Measurements from ENCODE around the gene TOLLIP.

The TOLLIP gene

DNA sequence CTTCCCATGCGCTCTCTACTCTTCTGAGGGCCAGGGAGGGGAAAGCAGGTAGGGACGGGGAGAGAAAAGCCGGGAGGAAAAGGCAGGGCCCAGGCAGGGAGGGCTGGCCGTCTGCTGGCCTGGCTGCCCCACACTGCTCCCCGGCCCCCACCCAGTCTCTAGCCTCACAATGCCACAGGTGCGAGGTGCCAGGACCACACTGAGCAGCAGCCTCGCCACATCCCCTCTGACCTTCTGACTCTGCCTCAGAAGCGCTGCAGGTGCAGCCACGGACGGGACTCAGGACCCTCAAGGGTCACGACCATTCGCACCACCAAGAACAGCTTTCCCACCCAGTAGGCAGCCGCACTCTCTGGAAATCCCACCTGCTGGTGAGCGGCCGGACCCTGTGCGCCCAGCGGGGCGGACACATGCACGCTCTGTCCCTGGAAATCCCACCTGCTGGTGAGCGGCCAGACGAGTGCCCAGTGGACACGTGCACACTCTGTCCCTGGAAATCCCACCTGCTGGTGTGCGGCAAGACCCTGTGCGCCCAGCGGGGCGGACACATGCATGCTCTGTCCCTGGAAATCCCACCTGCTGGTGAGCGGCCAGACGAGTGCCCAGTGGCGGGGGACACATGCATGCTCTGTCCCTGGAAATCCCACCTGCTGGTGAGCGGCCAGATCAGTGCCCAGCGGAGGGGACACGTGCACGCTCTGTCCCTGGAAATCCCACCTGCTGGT lies 20.1 kb downstream of the TOLLIP start:
- DNase-seq (ENCODE audit: low spot score in 2 of 2) (no peak), ATAC-seq (no peak)
- Mint-ChIP-seq H3K4me1 (peaks cover 11% of the 10 kb centered on the region), H3K4me3 (no peak overlapping the region), H3K27ac (no peak overlapping the region), H3K9me3 (no peaks in the 10 kb centered on the region), H3K36me3 (peaks cover 48% of the 10 kb centered on the region)

DNA sequence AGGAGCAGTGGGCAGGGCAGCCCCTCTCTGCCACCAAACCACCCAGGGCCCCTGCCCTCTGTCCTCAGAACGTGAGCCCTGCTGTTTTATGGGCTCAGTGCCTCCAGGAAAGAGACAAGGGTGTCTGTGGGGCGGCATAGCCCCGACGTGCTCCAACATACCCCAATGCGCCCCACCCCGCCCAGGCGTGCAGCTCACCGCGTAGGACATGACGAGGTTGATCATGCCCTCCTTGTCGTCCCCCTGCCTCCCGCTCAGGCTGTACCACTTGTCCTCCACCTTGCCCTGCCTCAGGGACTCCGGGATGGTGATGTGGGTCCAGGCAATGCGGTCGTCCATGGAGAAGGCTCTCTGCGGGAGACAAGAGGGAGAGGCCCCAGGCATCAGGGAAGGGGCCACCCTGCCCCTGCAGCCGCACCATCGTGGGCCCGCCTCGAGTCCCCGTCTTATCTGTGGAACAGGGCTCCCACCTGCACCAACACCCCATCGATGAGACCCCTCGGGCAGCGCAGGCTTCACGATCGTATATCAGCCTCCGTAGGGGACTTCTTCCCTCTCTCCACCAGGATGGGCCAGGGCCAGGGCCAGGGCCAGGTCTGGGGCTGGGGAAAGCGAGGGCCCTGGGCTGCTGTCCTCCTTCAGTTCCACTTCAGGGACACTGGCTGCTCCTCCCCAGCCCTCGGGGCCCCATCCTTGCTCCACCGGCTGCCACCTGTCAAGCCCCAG lies 20.8 kb downstream of the TOLLIP start:
- Mint-ChIP-seq H3K36me3 (peaks cover 48% of the 10 kb centered on the region), H3K4me3 (no peak overlapping the region), H3K4me1 (peaks cover 11% of the 10 kb centered on the region), H3K9me3 (no peaks in the 10 kb centered on the region), H3K27ac (peak overlapping the region; percentile 40)
- ATAC-seq (no peak), DNase-seq (ENCODE audit: low spot score in 2 of 2) (no peak)

DNA sequence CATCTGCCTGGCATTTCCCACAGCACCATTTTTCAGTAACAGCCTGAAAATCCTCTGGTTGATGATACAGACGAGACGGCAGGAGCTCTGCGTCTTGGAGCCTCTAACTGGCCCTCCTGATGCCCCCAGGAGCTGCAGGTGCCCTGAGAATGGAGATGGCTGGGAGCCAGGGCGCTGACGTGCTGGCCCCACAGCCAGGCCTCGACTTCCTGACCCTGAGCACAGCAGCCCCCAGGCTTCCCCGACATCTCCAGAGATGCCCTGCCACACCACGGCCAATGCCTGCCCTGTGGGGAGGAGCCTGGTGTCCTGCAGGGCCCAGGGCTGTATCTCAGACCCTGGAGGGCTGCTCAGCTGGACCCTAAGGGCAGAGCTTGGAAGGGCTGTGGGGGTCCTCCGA lies 21.5 kb downstream of the TOLLIP start:
- Mint-ChIP-seq H3K4me3 (no peak overlapping the region), H3K4me1 (peaks cover 11% of the 10 kb centered on the region), H3K27ac (peak overlapping the region; percentile 40), H3K9me3 (no peaks in the 10 kb centered on the region), H3K36me3 (peaks cover 48% of the 10 kb centered on the region)
- no peak for DNase-seq (ENCODE audit: low spot score in 2 of 2)
- no peak for ATAC-seq

DNA sequence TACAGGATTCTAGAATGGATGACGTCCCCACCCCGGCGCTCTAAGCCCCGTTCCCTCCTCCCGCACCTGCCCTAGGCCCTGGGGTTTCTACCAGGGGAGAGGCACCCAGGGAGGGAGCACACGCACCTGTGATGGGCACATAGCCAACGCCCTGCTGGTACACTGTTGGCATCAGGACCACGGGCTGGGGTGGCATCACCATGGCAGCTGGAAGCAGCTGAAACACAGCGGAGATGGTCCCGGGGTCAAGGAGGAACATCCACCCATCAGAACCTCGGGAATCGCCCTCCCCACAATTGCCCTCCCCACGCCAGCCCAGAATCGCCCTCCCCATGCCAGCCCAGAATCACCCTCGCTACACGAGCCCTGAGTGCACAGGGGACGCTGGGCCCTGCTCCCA lies 23.6 kb downstream of the TOLLIP start:
- Mint-ChIP-seq H3K4me3 (no peak overlapping the region), H3K27ac (no peak overlapping the region), H3K4me1 (no peaks in the 10 kb centered on the region), H3K36me3 (peaks cover 49% of the 10 kb centered on the region), H3K9me3 (no peaks in the 10 kb centered on the region)
- ATAC-seq (no peak), DNase-seq (ENCODE audit: low spot score in 2 of 2) (no peak)

DNA sequence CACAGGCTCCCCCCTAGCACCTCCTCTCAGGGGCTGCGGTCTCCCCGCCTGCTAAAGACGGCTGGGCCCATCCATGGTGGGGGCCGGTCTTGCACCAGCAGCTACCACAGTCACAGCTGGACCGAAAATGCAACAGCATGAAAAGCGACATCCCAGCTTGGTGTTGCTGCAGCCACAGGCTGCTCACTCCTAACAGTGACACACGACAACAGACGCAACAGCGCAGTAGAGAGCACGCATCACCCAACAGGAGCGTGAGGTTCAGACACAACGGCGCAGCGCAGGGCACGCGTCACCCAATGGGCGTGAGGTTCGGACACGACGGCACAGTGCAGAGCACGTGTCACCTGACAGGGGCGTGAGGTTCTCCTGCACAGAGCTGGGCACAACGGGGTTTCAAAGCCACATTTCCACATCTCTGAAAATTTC lies 24.1 kb downstream of the TOLLIP start:
- DNase-seq (ENCODE audit: low spot score in 2 of 2): no peak
- Mint-ChIP-seq H3K27ac (no peak overlapping the region), H3K4me1 (no peaks in the 10 kb centered on the region), H3K9me3 (no peaks in the 10 kb centered on the region), H3K4me3 (no peak overlapping the region), H3K36me3 (peaks cover 50% of the 10 kb centered on the region)
- no peak for ATAC-seq

DNA sequence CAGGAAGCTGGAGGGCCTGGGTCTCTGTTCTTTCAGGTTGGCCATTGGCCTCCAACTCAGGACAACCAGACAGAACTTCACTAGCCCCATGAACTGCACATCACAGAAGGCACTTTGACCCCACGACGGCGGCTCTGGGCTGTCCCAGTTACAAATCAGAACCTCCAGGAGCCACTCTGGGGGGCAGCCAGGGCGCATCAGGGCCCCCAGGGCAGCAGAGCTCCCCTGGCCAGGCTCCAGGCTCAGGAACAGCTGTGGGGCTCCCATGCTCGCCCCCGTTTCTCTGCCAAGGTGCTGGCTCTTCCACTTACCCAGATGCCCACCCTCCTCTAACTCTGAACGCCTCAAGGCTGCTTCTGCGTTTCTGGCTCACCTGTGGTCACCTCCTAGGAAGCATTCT lies 25.5 kb downstream of the TOLLIP start:
- DNase-seq (ENCODE audit: low spot score in 2 of 2) (no peak), ATAC-seq (no peak)
- H3K4me1 Mint-ChIP-seq: no peaks in the 10 kb centered on the region
- no peaks in the 10 kb centered on the region for H3K9me3 Mint-ChIP-seq
- no peak overlapping the region for H3K4me3 Mint-ChIP-seq
- H3K36me3 Mint-ChIP-seq: peaks cover 55% of the 10 kb centered on the region
- H3K27ac Mint-ChIP-seq: no peak overlapping the region

DNA sequence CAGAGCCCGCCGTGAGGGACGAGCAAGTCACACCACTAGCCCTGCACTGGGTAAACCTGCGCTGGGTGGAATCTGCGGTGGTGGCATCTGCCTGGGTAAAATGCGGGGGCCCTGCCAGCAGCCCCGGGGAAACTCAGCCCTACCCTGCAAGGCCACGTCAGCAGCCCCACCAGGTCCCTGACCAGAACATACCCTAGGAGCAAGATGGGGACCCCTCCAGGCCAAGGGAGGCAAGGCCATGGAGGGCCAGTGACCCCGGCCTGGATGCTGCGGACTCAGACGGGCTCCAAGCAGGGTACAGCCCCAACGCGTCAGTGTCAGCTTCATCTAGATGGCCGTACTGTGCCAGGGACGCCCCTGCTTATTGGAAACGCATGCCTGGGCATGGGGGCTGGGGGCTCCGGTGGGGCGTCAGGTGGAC lies 26.3 kb downstream of the TOLLIP start:
- H3K9me3 Mint-ChIP-seq: no peaks in the 10 kb centered on the region
- no peak overlapping the region for H3K4me3 Mint-ChIP-seq
- no peak for ATAC-seq
- H3K36me3 Mint-ChIP-seq: peaks cover 50% of the 10 kb centered on the region
- H3K27ac Mint-ChIP-seq: no peak overlapping the region
- no peaks in the 10 kb centered on the region for H3K4me1 Mint-ChIP-seq
- DNase-seq (ENCODE audit: low spot score in 2 of 2): no peak

DNA sequence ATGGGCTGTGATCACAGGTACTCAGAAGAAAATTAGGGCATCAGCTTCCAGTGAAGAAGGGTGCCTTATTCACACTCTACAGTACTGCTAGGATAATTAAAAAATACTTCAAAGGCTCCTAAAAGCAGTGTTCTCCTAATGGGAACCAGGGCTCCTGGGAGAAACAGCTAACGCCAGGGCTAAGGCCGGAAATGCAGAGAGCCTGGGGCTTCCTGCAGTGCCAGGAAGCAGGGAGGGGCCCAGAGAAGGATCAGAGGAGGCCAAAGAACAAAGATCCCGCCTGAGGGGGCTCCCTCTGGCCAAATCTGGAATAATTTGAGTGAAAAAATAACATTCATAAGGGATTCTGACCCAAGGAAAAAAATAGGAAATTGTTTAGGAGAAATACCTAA lies 27.5 kb downstream of the TOLLIP start:
- DNase-seq (ENCODE audit: low spot score in 2 of 2): no peak
- no peaks in the 10 kb centered on the region for H3K4me1 Mint-ChIP-seq
- H3K27ac Mint-ChIP-seq: no peak overlapping the region
- no peak overlapping the region for H3K4me3 Mint-ChIP-seq
- ATAC-seq: no peak
- no peaks in the 10 kb centered on the region for H3K9me3 Mint-ChIP-seq
- H3K36me3 Mint-ChIP-seq: peaks cover 59% of the 10 kb centered on the region

DNA sequence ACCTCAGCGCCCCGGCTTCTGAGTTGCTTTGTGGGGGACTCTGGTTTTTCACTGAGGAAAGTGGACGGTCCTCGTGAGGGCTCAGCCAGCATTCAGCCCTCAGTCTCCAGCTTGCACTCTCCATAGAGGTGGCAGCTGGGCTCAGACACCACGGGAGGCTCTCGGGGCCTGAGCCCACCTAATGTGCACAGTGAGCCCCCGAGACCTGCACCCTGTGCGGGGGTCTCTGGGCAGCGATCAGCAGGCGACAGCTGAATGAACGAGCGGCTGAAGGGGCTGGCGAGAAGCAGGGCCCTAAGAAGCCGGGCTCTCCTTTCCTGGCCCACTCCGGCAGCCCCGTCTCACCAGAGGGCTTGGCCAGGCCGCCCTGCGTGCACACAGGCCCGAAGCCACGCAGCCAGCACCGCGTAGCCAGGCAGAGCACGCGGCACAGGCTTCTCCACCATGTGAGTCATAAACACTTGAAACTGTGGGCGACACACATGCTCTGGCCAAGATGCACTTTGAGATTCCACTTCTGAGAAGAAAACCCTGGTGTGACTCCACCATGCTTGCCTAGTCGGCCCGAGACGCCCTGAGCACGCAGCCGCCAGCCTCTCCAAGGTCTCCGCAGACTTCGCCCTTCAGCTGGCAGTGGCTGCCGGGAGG lies 28.0 kb downstream of the TOLLIP start:
- no peak overlapping the region for H3K4me3 Mint-ChIP-seq
- H3K36me3 Mint-ChIP-seq: peaks cover 57% of the 10 kb centered on the region
- no peaks in the 10 kb centered on the region for H3K4me1 Mint-ChIP-seq

DNA sequence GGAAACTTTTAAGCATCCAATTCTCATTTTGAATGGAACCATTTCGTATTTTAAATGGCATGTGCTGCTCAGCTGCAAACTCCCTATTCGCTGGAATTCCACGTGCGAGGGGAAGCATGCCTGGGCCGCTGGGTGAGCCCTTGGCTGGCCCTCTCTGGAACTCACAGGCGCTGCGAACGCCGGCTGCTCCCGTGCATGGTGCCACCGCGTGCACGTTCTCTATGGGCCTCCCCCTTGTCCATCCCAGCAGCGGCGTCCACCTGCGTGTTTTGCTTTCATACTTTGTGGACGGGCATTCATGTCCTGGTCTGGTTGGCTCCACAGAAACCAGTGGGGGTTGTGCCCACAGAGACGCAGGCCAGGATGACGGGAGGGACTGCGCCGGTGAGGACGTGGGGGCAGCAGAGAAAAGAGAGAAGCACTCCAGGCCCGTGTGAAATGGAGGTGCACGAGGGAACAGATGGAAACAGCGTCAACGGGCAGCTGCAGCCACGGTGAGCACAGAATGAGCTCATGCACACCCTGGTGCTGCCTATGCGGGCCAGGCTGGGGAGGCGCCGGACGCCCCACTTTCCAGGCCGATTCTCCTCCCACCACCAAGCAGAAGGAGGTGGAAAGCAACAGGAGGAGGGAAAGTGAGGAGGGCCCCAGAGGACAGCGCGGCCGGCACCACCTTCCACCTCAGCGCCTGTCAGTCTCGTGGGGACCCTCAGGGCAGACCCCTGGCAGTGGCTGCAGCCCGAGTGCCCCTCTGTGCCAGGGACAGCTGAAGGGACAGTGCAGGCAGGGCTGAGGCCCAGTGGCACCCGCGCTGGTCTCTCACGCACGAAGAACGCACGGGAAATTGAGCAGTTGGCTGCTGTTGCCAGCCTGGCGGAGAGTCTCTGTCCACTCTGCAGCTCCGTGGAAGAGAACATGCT lies 29.1 kb downstream of the TOLLIP start:
- peaks cover 51% of the 10 kb centered on the region for H3K36me3 Mint-ChIP-seq
- H3K4me3 Mint-ChIP-seq: no peak overlapping the region
- DNase-seq (ENCODE audit: low spot score in 2 of 2): no peak
- no peaks in the 10 kb centered on the region for H3K9me3 Mint-ChIP-seq
- no peak overlapping the region for H3K27ac Mint-ChIP-seq
- no peak for ATAC-seq
- no peaks in the 10 kb centered on the region for H3K4me1 Mint-ChIP-seq

More for the DNA sequence above, 28.0 kb downstream of the TOLLIP start:
- DNase-seq (ENCODE audit: low spot score in 2 of 2) (no peak), ATAC-seq (no peak)
- no peaks in the 10 kb centered on the region for H3K9me3 Mint-ChIP-seq
- H3K27ac Mint-ChIP-seq: no peak overlapping the region

DNA sequence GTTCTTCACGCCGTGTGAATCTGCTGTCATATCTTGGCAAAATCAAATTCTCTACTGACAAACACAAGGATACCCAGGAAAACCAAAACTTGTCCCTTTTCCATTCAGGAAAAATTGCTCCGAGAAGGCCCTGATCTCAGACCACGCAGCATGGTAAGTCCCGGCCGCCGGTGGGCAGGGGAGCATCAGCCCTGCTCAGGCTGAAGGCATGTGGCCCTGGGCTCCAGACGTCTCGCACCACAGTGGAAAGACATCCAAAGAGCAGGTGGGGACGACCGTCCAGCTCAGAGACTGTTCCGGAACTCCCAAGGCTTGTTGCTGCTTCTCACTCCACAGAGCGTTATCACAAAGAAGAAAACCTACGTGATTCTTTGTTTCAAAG lies 29.8 kb downstream of the TOLLIP start:
- Mint-ChIP-seq H3K9me3 (no peaks in the 10 kb centered on the region), H3K4me3 (no peak overlapping the region), H3K36me3 (peaks cover 44% of the 10 kb centered on the region), H3K27ac (no peak overlapping the region), H3K4me1 (no peaks in the 10 kb centered on the region)
- no peak for DNase-seq (ENCODE audit: low spot score in 2 of 2)
- ATAC-seq: no peak

DNA sequence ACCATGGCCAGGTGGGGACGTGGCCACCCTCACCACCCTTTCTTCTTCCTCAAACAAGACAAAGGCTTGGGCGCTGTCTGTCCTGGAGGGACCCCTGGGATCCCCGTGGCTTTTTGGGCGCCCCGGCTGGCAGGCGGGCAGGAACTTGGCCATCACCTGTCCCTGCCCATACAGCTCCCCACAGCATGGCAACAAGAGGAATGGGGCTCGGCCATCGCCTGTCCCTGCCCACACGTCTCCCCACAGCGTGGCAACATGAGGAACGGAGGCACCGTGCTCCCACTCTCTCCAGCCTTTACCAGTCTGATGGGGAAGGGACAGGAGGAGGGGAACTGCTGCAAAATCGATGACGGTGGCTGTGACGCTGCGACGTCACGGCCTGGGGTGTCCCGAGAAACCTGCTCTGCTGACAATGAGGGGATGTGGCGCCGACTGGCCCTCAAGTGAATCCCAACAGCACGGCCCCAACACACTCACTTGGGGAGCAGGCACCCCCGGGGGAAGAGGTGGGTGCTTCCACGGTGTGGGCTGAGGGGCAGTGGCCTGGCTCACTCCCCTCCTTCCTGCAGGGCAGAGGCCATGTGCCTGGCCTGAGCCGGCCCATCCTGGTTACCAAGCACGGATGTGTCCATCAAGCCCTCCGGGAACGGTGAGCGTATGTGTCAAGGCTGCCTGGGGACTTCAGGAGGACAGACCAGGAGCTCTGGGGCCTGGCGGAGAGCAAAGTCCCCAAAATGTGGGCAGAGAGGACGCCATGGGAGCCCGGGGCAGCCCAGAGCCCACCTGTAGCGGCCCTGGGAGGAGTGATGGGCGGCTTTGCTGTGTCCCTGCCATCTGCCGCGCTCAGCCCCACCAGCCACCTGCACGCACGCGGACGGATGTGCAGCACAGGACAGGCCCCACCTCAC lies 30.4 kb downstream of the TOLLIP start:
- H3K36me3 Mint-ChIP-seq: peaks cover 43% of the 10 kb centered on the region
- H3K27ac Mint-ChIP-seq: no peak overlapping the region
- no peak overlapping the region for H3K4me3 Mint-ChIP-seq
- ATAC-seq (no peak), DNase-seq (ENCODE audit: low spot score in 2 of 2) (no peak)
- H3K9me3 Mint-ChIP-seq: no peaks in the 10 kb centered on the region
- H3K4me1 Mint-ChIP-seq: no peaks in the 10 kb centered on the region

DNA sequence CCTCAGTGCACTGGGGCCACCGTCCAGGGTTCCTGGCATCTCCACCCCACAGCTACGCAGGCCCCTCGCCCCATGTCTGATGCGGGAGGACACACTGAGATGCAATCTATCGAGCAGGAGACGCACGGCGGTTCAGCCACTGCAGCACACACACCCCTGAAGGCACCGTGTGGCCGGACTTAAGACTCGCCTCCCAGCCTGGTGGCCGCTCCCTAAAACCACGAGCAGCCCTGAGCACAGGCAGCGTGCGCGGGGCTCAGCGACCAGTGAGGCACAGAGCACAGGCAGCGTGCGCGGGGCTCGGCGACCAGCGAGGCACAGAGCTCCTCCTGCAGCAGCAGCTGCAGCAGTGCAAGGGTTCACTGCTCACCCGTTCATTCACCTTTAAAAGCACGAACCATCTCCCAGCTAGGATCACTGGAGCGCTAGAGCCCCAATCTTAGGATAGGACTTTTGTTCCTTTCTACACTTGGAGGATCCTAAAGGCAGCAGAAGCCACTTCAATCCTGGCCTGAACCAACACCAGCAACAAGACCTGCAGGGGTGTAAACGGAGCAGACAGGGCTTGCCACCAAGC lies 31.4 kb downstream of the TOLLIP start:
- Mint-ChIP-seq H3K4me1 (no peaks in the 10 kb centered on the region), H3K36me3 (peaks cover 43% of the 10 kb centered on the region), H3K9me3 (no peaks in the 10 kb centered on the region), H3K4me3 (no peak overlapping the region), H3K27ac (no peak overlapping the region)
- ATAC-seq (no peak), DNase-seq (ENCODE audit: low spot score in 2 of 2) (no peak)

All from stimulated activated effector memory CD8-positive, alpha-beta T cell treated with anti-CD3 and anti-CD28 coated beads, Interleukin-12 subunit alpha, Interleukin-12 subunit beta, amount 100 ng/mL, for 72 hours (primary cell).